GM12874 (cell line): ENCODE measurements around the gene CTF1.

ENCODE experiments used
- TF ChIP-seq, protein P1 (sequence below): IDR thresholded peaks from 2 replicates; pipeline ENCODE4 v1.5.1; 2011; ENCODE audit warnings: low read depth, mild to moderate bottlenecking, control low read depth, low read length, moderate library complexity; ENCODE audit not compliant: insufficient read depth

CTF1 gene

DNA sequence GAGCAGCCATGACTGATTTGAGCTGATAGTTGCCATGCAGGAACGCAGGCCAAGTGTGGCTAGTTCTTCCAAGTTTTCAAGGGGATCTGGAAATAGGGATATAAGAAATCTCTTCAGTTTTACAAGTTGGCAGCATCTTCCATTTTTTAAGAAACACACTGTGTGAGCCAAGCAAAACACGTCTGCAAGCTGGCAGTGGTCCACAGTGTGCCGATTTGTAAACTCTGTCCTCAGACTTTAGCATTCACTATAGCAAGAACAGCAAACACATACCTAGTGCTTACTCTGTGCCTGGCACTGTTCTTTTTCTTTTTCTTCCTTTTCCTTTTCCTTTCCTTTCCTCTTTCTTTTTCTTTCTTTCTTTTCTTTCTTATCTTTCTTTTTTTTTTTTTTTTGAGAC, 55.3 kb downstream of the CTF1 start:
- TF ChIP-seq, protein P1, sequence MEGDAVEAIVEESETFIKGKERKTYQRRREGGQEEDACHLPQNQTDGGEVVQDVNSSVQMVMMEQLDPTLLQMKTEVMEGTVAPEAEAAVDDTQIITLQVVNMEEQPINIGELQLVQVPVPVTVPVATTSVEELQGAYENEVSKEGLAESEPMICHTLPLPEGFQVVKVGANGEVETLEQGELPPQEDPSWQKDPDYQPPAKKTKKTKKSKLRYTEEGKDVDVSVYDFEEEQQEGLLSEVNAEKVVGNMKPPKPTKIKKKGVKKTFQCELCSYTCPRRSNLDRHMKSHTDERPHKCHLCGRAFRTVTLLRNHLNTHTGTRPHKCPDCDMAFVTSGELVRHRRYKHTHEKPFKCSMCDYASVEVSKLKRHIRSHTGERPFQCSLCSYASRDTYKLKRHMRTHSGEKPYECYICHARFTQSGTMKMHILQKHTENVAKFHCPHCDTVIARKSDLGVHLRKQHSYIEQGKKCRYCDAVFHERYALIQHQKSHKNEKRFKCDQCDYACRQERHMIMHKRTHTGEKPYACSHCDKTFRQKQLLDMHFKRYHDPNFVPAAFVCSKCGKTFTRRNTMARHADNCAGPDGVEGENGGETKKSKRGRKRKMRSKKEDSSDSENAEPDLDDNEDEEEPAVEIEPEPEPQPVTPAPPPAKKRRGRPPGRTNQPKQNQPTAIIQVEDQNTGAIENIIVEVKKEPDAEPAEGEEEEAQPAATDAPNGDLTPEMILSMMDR: no peak

DNA sequence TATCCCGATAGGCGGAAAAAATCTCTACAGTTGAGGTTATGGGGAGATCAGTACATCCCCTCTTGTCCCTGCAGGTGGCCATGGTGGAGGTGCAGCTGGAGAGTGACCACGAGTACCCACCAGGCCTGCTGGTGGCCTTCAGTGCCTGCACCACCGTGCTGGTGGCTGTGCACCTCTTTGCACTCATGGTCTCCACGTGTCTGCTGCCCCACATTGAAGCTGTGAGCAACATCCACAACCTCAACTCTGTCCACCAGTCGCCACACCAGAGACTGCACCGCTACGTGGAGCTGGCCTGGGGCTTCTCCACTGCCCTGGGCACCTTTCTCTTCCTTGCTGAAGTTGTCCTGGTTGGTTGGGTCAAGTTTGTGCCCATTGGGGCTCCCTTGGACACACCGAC, 56.7 kb downstream of the CTF1 start:
- TF ChIP-seq, protein P1: no peak
